ENCODE results near the gene NKD1. TPM values are rescaled to one million over a fixed set of nuclear protein-coding genes. Genes with fewer than 3 reads are reported as not detected.
"Not testable (repeated sequence)": the region's sequence is repeated elsewhere in the genome, so short reads cannot be mapped to it uniquely, and the experiment has no call there.

NKD1 gene
- total RNA-seq, 1 donor from 2014 or later: 31.3 TPM

- DNase-seq: no peak
- Mint-ChIP-seq H3K4me1 (ENCODE audit: low read depth, unreplicated experiment) (peaks cover 15% of the 10 kb centered on the region), H3K36me3 (ENCODE audit: unreplicated experiment) (peaks cover 5% of the 10 kb centered on the region), H3K9me3 (ENCODE audit: unreplicated experiment) (no peaks in the 10 kb centered on the region), H3K27ac (ENCODE audit: unreplicated experiment) (no peak overlapping the region), H3K27me3 (ENCODE audit: unreplicated experiment) (peaks cover 5% of the 10 kb centered on the region), H3K4me3 (ENCODE audit: unreplicated experiment) (no peak overlapping the region)
- no peak for TF ChIP-seq CTCF (IDR thresholded peaks at IDR 0.05; ENCODE audit: partially characterized antibody, unreplicated experiment)
These were observed 25.9 kb downstream of the NKD1 start for GRCh38 chr16:50573947-50574744.

GRCh38 chr16:50574745-50575136 is 26.5 kb downstream of the NKD1 start:
- H3K36me3 Mint-ChIP-seq (ENCODE audit: unreplicated experiment): peaks cover 7% of the 10 kb centered on the region
- H3K4me3 Mint-ChIP-seq (ENCODE audit: unreplicated experiment): no peak overlapping the region
- no peak for DNase-seq
- H3K27me3 Mint-ChIP-seq (ENCODE audit: unreplicated experiment): peaks cover 5% of the 10 kb centered on the region
- peaks cover 15% of the 10 kb centered on the region for H3K4me1 Mint-ChIP-seq (ENCODE audit: low read depth, unreplicated experiment)
- no peak for TF ChIP-seq CTCF (IDR thresholded peaks at IDR 0.05; ENCODE audit: partially characterized antibody, unreplicated experiment)
- H3K9me3 Mint-ChIP-seq (ENCODE audit: unreplicated experiment): no peaks in the 10 kb centered on the region
- H3K27ac Mint-ChIP-seq (ENCODE audit: unreplicated experiment): no peak overlapping the region

GRCh38 chr16:50575743-50576142 is 27.5 kb downstream of the NKD1 start:
- peaks cover 7% of the 10 kb centered on the region for H3K27me3 Mint-ChIP-seq (ENCODE audit: unreplicated experiment)
- H3K4me1 Mint-ChIP-seq (ENCODE audit: low read depth, unreplicated experiment): peaks cover 16% of the 10 kb centered on the region
- peaks cover 11% of the 10 kb centered on the region for H3K36me3 Mint-ChIP-seq (ENCODE audit: unreplicated experiment)
- no peak overlapping the region for H3K4me3 Mint-ChIP-seq (ENCODE audit: unreplicated experiment)
- H3K9me3 Mint-ChIP-seq (ENCODE audit: unreplicated experiment): peaks cover 3% of the 10 kb centered on the region
- no peak overlapping the region for H3K27ac Mint-ChIP-seq (ENCODE audit: unreplicated experiment)
- no peak for DNase-seq
- TF ChIP-seq CTCF (IDR thresholded peaks at IDR 0.05; ENCODE audit: partially characterized antibody, unreplicated experiment): no peak

- DNase-seq: no peak
- Mint-ChIP-seq H3K27ac (ENCODE audit: unreplicated experiment) (no peak overlapping the region), H3K4me3 (ENCODE audit: unreplicated experiment) (no peak overlapping the region), H3K27me3 (ENCODE audit: unreplicated experiment) (peaks cover 9% of the 10 kb centered on the region), H3K9me3 (ENCODE audit: unreplicated experiment) (peaks cover 3% of the 10 kb centered on the region), H3K4me1 (ENCODE audit: low read depth, unreplicated experiment) (peaks cover 16% of the 10 kb centered on the region), H3K36me3 (ENCODE audit: unreplicated experiment) (peaks cover 11% of the 10 kb centered on the region)
- TF ChIP-seq CTCF (IDR thresholded peaks at IDR 0.05; ENCODE audit: partially characterized antibody, unreplicated experiment): no peak
These were observed 28.4 kb downstream of the NKD1 start for GRCh38 chr16:50576403-50577113.

GRCh38 chr16:50578137-50578536 is 29.9 kb downstream of the NKD1 start:
- no peak for DNase-seq
- Mint-ChIP-seq H3K27me3 (ENCODE audit: unreplicated experiment) (peaks cover 8% of the 10 kb centered on the region), H3K27ac (ENCODE audit: unreplicated experiment) (no peak overlapping the region), H3K36me3 (ENCODE audit: unreplicated experiment) (peaks cover 6% of the 10 kb centered on the region), H3K4me1 (ENCODE audit: low read depth, unreplicated experiment) (peaks cover 14% of the 10 kb centered on the region), H3K4me3 (ENCODE audit: unreplicated experiment) (no peak overlapping the region), H3K9me3 (ENCODE audit: unreplicated experiment) (peaks cover 3% of the 10 kb centered on the region)
- TF ChIP-seq CTCF (IDR thresholded peaks at IDR 0.05; ENCODE audit: partially characterized antibody, unreplicated experiment): no peak

- H3K27ac Mint-ChIP-seq (ENCODE audit: unreplicated experiment); H3K27me3 Mint-ChIP-seq (ENCODE audit: unreplicated experiment): not testable (repeated sequence)
These were observed 31.2 kb downstream of the NKD1 start for GRCh38 chr16:50579373-50579772.

More at GRCh38 chr16:50579373-50579772, 31.2 kb downstream of the NKD1 start:
- not testable (repeated sequence) for DNase-seq; H3K36me3 Mint-ChIP-seq (ENCODE audit: unreplicated experiment); H3K9me3 Mint-ChIP-seq (ENCODE audit: unreplicated experiment); H3K4me3 Mint-ChIP-seq (ENCODE audit: unreplicated experiment)
- peaks cover 10% of the 10 kb centered on the region for H3K4me1 Mint-ChIP-seq (ENCODE audit: low read depth, unreplicated experiment)
